Ishikawa (cell line): ENCODE measurements around the gene RLN2.

ENCODE experiments used
- CEBPB ChIP-seq: IDR thresholded peaks from 2 replicates; pipeline ENCODE4 v1.6.1; 2012
- EP300 ChIP-seq: IDR thresholded peaks from 2 replicates; pipeline ENCODE4 v1.6.1; 2012; ENCODE audit warnings: borderline replicate concordance
- RAD21 ChIP-seq: IDR thresholded peaks from 2 replicates; pipeline ENCODE4 v1.6.1; 2012; ENCODE audit warnings: low read depth
- REST ChIP-seq: IDR thresholded peaks from 2 replicates; pipeline ENCODE4 v1.6.1; 2012; ENCODE audit warnings: low read depth, mild to moderate bottlenecking
- TAF1 ChIP-seq: IDR thresholded peaks from 2 replicates; pipeline ENCODE4 v1.6.1; 2012; ENCODE audit warnings: low read depth, mild to moderate bottlenecking
- TCF12 ChIP-seq: IDR thresholded peaks from 2 replicates; pipeline ENCODE4 v1.6.1; 2012; ENCODE audit warnings: low read depth
- USF1 ChIP-seq: IDR thresholded peaks from 2 replicates; pipeline ENCODE4 v1.6.1; 2012
- YY1 ChIP-seq: IDR thresholded peaks from 2 replicates; pipeline ENCODE4 v1.6.1; 2012; ENCODE audit warnings: low read depth

- no peak for TF ChIP-seq CEBPB
- TF ChIP-seq YY1: no peak
- no peak for TF ChIP-seq EP300
- TF ChIP-seq USF1: no peak
- no peak for TF ChIP-seq TCF12
- TF ChIP-seq TAF1: no peak
- no peak for TF ChIP-seq REST
- no peak for TF ChIP-seq RAD21
These were observed 38.6 kb downstream of the RLN2 start for GRCh38 chr9:5265939-5266338.
